PFSK-1 (cell line): Measurements from ENCODE around the gene SSPN.

Experiments
- FOXP2 ChIP-seq: optimal IDR thresholded peaks from 2 replicates; pipeline ENCODE3; 2011; ENCODE audit warnings: borderline replicate concordance, control low read depth, inconsistent platforms; ENCODE audit not compliant: insufficient read depth; ENCODE audit errors: extremely low read length, extremely low read depth
- POLR2AphosphoS5 ChIP-seq: IDR thresholded peaks from 2 replicates; pipeline ENCODE4 v1.6.1; 2012; ENCODE audit warnings: low read depth, mild to moderate bottlenecking, control low read depth, low read length, moderate library complexity
- SIN3A ChIP-seq: IDR thresholded peaks from 2 replicates; pipeline ENCODE4 v1.6.1; 2012; ENCODE audit warnings: mild to moderate bottlenecking, low read length, moderate library complexity, borderline replicate concordance; ENCODE audit not compliant: insufficient read depth
- TAF1 ChIP-seq: IDR thresholded peaks from 2 replicates; pipeline ENCODE4 v1.6.1; 2012; ENCODE audit warnings: low read length, control low read depth, borderline replicate concordance; ENCODE audit not compliant: insufficient read depth
- TF ChIP-seq, protein P1 (sequence below), 2 experiments: IDR thresholded peaks; 2 replicates each; pipeline versions ENCODE4 v1.6.1 to v1.8.0; 2011 to 2012; ENCODE audit warnings: low read depth in 2 of 2, low read length in 2 of 2, control low read depth in 1 of 2, inconsistent platforms in 1 of 2, mild to moderate bottlenecking in 1 of 2, moderate library complexity in 1 of 2; ENCODE audit not compliant: insufficient read depth in 1 of 2

DNA sequence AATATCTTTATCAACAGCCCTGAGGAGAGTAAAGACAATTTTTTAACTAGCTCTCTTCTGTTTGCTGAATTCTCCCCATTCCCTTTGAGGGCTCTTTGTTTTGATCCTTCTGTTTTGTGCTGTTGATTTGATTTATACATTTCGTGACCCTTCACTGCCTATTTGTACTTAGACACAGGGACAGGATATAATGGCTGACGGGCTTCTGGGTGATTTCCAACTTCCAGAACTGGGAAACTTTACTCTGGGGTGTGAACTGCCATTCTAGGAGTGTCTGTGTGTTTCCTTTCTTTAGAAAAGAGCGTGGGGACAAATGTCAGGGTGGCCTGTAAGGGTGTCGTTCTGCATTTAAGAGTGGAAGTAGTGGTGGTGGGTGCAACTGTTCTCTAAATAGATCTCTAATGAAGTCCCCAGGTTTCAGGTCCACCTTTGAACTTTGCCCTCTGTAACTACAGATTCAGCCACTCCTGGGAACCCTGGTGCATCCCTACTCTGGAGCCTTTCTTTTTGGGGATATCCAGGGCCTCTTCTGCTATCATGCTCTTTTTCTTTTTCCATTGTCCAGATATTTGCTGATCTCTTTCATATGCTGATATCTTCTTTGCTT, 22.3 kb upstream of the SSPN start:
- TF ChIP-seq POLR2AphosphoS5 (no peak), TAF1 (no peak), SIN3A (no peak), FOXP2 (no peak)
- TF ChIP-seq, protein P1, sequence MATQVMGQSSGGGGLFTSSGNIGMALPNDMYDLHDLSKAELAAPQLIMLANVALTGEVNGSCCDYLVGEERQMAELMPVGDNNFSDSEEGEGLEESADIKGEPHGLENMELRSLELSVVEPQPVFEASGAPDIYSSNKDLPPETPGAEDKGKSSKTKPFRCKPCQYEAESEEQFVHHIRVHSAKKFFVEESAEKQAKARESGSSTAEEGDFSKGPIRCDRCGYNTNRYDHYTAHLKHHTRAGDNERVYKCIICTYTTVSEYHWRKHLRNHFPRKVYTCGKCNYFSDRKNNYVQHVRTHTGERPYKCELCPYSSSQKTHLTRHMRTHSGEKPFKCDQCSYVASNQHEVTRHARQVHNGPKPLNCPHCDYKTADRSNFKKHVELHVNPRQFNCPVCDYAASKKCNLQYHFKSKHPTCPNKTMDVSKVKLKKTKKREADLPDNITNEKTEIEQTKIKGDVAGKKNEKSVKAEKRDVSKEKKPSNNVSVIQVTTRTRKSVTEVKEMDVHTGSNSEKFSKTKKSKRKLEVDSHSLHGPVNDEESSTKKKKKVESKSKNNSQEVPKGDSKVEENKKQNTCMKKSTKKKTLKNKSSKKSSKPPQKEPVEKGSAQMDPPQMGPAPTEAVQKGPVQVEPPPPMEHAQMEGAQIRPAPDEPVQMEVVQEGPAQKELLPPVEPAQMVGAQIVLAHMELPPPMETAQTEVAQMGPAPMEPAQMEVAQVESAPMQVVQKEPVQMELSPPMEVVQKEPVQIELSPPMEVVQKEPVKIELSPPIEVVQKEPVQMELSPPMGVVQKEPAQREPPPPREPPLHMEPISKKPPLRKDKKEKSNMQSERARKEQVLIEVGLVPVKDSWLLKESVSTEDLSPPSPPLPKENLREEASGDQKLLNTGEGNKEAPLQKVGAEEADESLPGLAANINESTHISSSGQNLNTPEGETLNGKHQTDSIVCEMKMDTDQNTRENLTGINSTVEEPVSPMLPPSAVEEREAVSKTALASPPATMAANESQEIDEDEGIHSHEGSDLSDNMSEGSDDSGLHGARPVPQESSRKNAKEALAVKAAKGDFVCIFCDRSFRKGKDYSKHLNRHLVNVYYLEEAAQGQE (IDR thresholded peaks at IDR 0.05; ENCODE audit: insufficient read depth in 1 of 2, low read depth in 2 of 2, low read length in 2 of 2) = no peak
